Esophagus squamous epithelium (tissue), 5 donors: Measurements from ENCODE around the gene NHS. TPM values are rescaled to one million over a fixed set of nuclear protein-coding genes. Genes with fewer than 3 reads are reported as not detected.

ENCODE experiments used
- DNase-seq: peaks from one replicate; lab custom pipeline; 2025; lab: John Stamatoyannopoulos, UW
- H3K27ac ChIP-seq, 4 donors: fragments of 200-600 bp; sonication (generic); one replicate each; pipeline ENCODE4 v1.5.1; 2016 to 2019; ENCODE audit warnings: mild to moderate bottlenecking in 1 of 4
- H3K27me3 ChIP-seq, 4 donors: fragments of 200-600 bp; sonication (generic); 1 replicate in 3 of 4; 2 replicates in 1 of 4; pipeline versions ENCODE4 v1.5.1 to v1.6.0; 2017 to 2021; ENCODE audit warnings: antibody characterized with exemption in 1 of 4
- H3K36me3 ChIP-seq, 3 donors: fragments of 200-600 bp; sonication (generic); one replicate each; pipeline ENCODE4 v1.5.1; 2016 to 2019
- H3K4me1 ChIP-seq, 3 donors: fragments of 200-600 bp; sonication (generic); one replicate each; pipeline ENCODE4 v1.5.1; 2017 to 2019
- H3K4me3 ChIP-seq, 4 donors: fragments of 200-600 bp; sonication (generic); 1 replicate in 3 of 4; 2 replicates in 1 of 4; pipeline ENCODE4 v1.5.1; 2016 to 2019; ENCODE audit warnings: mild to moderate bottlenecking in 2 of 4, moderate library complexity in 1 of 4
- H3K9me3 ChIP-seq, 3 donors: fragments of 200-600 bp; sonication (generic); one replicate each; pipeline ENCODE4 v1.5.1; 2016 to 2019
- POLR2A ChIP-seq, 4 donors: fragments of 450-650 bp; IDR thresholded peaks; one replicate each; pipeline ENCODE4 v1.6.1; 2017; ENCODE audit warnings: antibody characterized with exemption in 4 of 4, mild to moderate bottlenecking in 4 of 4, moderate library complexity in 3 of 4
- WGBS, 2 donors: methylation state at CpG; one replicate each; pipeline ENCODE4 v1.1.5; 2018; 5-methylcytosine and 5-hydroxymethylcytosine counted together
- intact Hi-C: fragments of 100-400 bp; cut with DNase I; formaldehyde crosslinking; loops from one replicate; pipeline ENCODE4 v1.15.0; 2022
- total RNA-seq, 4 donors: library from RNA; depleted of rRNA; stranded (reverse); fragments of >200 nt; gene quantifications; one replicate each; pipeline ENCODE4 v1.1.0, GENCODE V29; 2016
- TF ChIP-seq, protein P1 (sequence below), 6 experiments: fragments of 450-650 bp in 4 of 6; fragments of 200-600 bp in 2 of 6; sonication (generic) in 2 of 6; IDR thresholded peaks; one replicate each; pipeline ENCODE4 v1.5.1; 2016 to 2019; ENCODE audit warnings: antibody characterized with exemption in 6 of 6, mild to moderate bottlenecking in 4 of 6, moderate library complexity in 4 of 6
- donor health status: DM: yes; HTN: yes; CAD: no.

Gene NHS
- total RNA-seq, 4 donors from 2014 or later, result 1.2 to 3.4 (median 2.6) TPM

DNA sequence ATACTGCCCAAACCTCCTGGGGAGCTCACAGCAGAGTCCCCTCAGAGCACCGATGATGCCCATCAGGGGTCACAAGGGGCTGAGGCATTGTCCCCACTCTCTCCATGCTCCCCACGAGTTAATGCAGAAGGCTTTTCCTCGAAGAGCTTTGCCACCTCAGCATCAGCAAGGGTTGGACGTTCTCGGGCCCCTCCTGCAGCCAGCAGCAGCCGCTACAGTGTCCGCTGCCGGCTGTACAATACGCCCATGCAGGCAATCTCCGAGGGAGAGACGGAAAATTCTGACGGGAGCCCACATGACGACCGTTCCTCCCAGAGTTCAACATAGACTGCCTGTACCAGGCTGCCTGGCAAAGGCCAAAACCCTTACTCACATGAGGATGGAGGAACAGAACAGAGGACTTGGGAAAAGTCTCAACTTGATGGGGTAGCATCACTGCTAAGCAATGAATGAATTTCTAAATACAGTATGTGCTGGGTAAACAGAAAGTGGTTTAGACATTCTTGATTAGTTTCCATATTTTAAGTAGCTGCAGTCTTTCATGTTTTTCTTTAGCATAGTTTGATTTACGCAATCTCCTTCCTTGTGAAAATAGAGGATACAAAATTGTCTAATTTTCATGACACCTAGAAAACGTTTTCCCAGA is 357.3 kb downstream of the NHS start:
- H3K27ac ChIP-seq, result no peak overlapping the region
- H3K9me3 ChIP-seq, result no peaks in the 10 kb centered on the region
- TF ChIP-seq POLR2A (IDR thresholded peaks at IDR 0.05), result no peak
- TF ChIP-seq, protein P1, sequence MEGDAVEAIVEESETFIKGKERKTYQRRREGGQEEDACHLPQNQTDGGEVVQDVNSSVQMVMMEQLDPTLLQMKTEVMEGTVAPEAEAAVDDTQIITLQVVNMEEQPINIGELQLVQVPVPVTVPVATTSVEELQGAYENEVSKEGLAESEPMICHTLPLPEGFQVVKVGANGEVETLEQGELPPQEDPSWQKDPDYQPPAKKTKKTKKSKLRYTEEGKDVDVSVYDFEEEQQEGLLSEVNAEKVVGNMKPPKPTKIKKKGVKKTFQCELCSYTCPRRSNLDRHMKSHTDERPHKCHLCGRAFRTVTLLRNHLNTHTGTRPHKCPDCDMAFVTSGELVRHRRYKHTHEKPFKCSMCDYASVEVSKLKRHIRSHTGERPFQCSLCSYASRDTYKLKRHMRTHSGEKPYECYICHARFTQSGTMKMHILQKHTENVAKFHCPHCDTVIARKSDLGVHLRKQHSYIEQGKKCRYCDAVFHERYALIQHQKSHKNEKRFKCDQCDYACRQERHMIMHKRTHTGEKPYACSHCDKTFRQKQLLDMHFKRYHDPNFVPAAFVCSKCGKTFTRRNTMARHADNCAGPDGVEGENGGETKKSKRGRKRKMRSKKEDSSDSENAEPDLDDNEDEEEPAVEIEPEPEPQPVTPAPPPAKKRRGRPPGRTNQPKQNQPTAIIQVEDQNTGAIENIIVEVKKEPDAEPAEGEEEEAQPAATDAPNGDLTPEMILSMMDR (IDR thresholded peaks at IDR 0.05), result no peak
- no peak overlapping the region for H3K4me3 ChIP-seq
- intact Hi-C loops, result no loop called here
- no peaks in the 10 kb centered on the region for H3K27me3 ChIP-seq
- H3K4me1 ChIP-seq, result peaks cover 0 to 6% (median 0%) of the 10 kb centered on the region in 3 donors
- DNase-seq, result no peak
- 67 to 81% methylated on average over 5 to 10 of the region's 16 CpGs for WGBS, 2 donors
- peaks cover 0 to 8% (median 0%) of the 10 kb centered on the region in 3 donors for H3K36me3 ChIP-seq

- TF ChIP-seq, protein P1 (IDR thresholded peaks at IDR 0.05), result no peak
- H3K36me3 ChIP-seq, result peaks cover 0 to 8% (median 0%) of the 10 kb centered on the region in 3 donors
- H3K27me3 ChIP-seq, result no peaks in the 10 kb centered on the region
- WGBS, 2 donors, result 49 to 55% methylated on average over 5 of the region's 5 CpGs
- no peaks in the 10 kb centered on the region for H3K9me3 ChIP-seq
- H3K27ac ChIP-seq, result peak overlapping the region in 1 of 4 donors; percentile 86
- intact Hi-C loops, result no loop called here
- H3K4me3 ChIP-seq, result no peak overlapping the region
- no peak for DNase-seq
- peaks cover 0 to 15% (median 0%) of the 10 kb centered on the region in 3 donors for H3K4me1 ChIP-seq
These were observed 360.4 kb downstream of the NHS start for GRCh38 chrX:17735406-17735805.

DNA sequence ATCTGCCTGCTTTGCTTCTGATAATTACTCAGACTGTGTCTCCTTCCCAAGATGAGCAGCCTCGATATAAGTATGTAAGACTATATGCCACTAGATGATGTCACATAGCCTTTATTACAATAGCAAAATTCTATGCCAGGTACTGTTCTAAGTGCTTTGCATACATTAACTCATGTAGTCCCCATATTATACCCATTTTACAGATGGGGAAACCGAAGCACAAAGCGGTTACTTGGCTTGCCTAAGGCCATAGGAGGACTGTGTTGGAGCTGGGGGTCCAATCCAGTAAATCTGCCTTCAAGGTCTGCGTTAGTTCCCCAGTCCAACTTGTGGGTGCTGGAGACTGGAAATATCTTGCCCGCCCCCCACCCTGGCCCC is 361.5 kb downstream of the NHS start:
- intact Hi-C loops, result no loop called here
- peaks cover 0 to 15% (median 0%) of the 10 kb centered on the region in 3 donors for H3K4me1 ChIP-seq
- H3K4me3 ChIP-seq, result peak overlapping the region; percentile 18 to 65 (median 52)
- no peak for DNase-seq
- peaks cover 0 to 8% (median 0%) of the 10 kb centered on the region in 3 donors for H3K36me3 ChIP-seq
- no peaks in the 10 kb centered on the region for H3K9me3 ChIP-seq
- no peaks in the 10 kb centered on the region for H3K27me3 ChIP-seq
- WGBS, 2 donors, result 83 to 89% methylated on average over 2 to 3 of the region's 5 CpGs
- peak overlapping the region; percentile 65 to 92 (median 78) for H3K27ac ChIP-seq
- TF ChIP-seq, protein P1 (IDR thresholded peaks at IDR 0.05), result no peak
- no peak for TF ChIP-seq POLR2A (IDR thresholded peaks at IDR 0.05)

GRCh38 chrX:17736856-17737709 is 362.1 kb downstream of the NHS start, which contains the start of gene SCML1:
Gene SCML1 (plus strand): TSS chrX:17737493. CDS start chrX:17744187, 6,694 bp downstream.
- 52% methylated on average over 18 of the region's 67 CpGs; no CpG with 5 or more reads in 1 of the 2 donors for WGBS, 2 donors
- H3K4me3 ChIP-seq, result peak within 1 kb of the TSS; percentile 42 to 65 (median 62)
- peak within 1 kb of the TSS; percentile 87 to 94 (median 92) for H3K27ac ChIP-seq
- H3K4me1 ChIP-seq, result peaks cover 0 to 15% (median 0%) of the 10 kb centered on the region in 3 donors
- no peaks in the 10 kb centered on the region for H3K27me3 ChIP-seq
- peaks cover 0 to 3% (median 0%) of the 10 kb centered on the region in 3 donors for H3K36me3 ChIP-seq
- peak; percentile 72 for DNase-seq
- TF ChIP-seq, protein P1 (IDR thresholded peaks at IDR 0.05), result no peak
- TF ChIP-seq POLR2A (IDR thresholded peaks at IDR 0.05), result peak in 3 of 4 donors; percentile 18 to 63 (median 47)
- H3K9me3 ChIP-seq, result no peaks in the 10 kb centered on the region
- intact Hi-C loops, result no loop called here

DNA sequence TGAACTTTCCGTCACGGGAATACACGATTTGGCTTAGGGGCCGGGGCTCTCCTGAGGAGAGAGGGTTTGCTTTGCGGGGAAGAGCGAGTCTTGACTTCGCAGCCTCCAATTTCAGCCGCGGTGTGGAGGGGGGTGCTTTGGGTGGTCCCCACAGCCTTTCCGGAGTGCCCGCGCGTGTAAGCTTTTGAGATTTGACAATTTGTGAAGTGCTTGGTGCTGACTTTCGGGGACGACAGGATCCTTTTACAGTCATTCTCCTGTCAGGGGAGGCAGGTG is 362.6 kb downstream of the NHS start:
- peak overlapping the region; percentile 87 to 94 (median 92) for H3K27ac ChIP-seq
- H3K9me3 ChIP-seq, result no peaks in the 10 kb centered on the region
- peaks cover 0 to 15% (median 0%) of the 10 kb centered on the region in 3 donors for H3K4me1 ChIP-seq
- H3K27me3 ChIP-seq, result no peaks in the 10 kb centered on the region
- no peak for DNase-seq
- intact Hi-C loops, result no loop called here
- TF ChIP-seq POLR2A (IDR thresholded peaks at IDR 0.05), result no peak
- TF ChIP-seq, protein P1 (IDR thresholded peaks at IDR 0.05), result no peak
- H3K36me3 ChIP-seq, result no peaks in the 10 kb centered on the region
- WGBS, 2 donors, result 67% methylated on average over 15 of the region's 15 CpGs; no CpG with 5 or more reads in 1 of the 2 donors
- H3K4me3 ChIP-seq, result peak overlapping the region; percentile 42 to 65 (median 62)
